Measurements from ENCODE around the gene ASB1. TPM values are rescaled to one million over a fixed set of nuclear protein-coding genes. Genes with fewer than 3 reads are reported as not detected.
"Not testable (repeated sequence)": the region's sequence is repeated elsewhere in the genome, so short reads cannot be mapped to it uniquely, and the experiment has no call there.

ASB1 gene
- polyA plus RNA-seq, 1 donor (not counting 4 experiments of a cell fraction or from before 2014, with no cell fraction given): 13.0 TPM

- Histone ChIP-seq H3K27ac (ENCODE audit: control insufficient read depth, insufficient read depth, low read length) (no peak overlapping the region), H3K9me1 (ENCODE audit: control insufficient read depth, extremely low read depth, insufficient read depth, low read length) (no peaks in the 10 kb centered on the region), H3K79me2 (ENCODE audit: control insufficient read depth, insufficient read depth, low read length) (no peaks in the 10 kb centered on the region), H3K9ac (ENCODE audit: control insufficient read depth, extremely low read depth, insufficient read depth, low read length) (no peak overlapping the region), H3K4me1 (ENCODE audit: control insufficient read depth, extremely low read depth, insufficient read depth, low read length) (peaks cover 6% of the 10 kb centered on the region), H3K4me2 (ENCODE audit: control insufficient read depth, extremely low read depth, insufficient read depth, low read depth, low read length) (no peak overlapping the region), H3K4me3 (ENCODE audit: control insufficient read depth in 2 of 3, extremely low read depth in 1 of 3, insufficient read depth in 2 of 3, low read depth in 1 of 3, low read length in 3 of 3) (no peak overlapping the region), H3K27me3 (ENCODE audit: control insufficient read depth, extremely low read depth, insufficient read depth, low read length) (no peaks in the 10 kb centered on the region), H2AFZ (ENCODE audit: control insufficient read depth, low read length) (no peak overlapping the region), H3K9me3 (ENCODE audit: control insufficient read depth, low read depth, low read length) (no peaks in the 10 kb centered on the region), H3K36me3 (ENCODE audit: control insufficient read depth in 2 of 2, extremely low read depth in 1 of 2, insufficient read depth in 2 of 2, low read length in 2 of 2) (peaks cover 0 to 7% of the 10 kb centered on the region in 2 experiments), H4K20me1 (ENCODE audit: control insufficient read depth, extremely low read depth, insufficient read depth, low read length) (no peaks in the 10 kb centered on the region)
- no peak for TF ChIP-seq EZH2 (IDR thresholded peaks at IDR 0.05; ENCODE audit: low read length)
- TF ChIP-seq, protein P1, sequence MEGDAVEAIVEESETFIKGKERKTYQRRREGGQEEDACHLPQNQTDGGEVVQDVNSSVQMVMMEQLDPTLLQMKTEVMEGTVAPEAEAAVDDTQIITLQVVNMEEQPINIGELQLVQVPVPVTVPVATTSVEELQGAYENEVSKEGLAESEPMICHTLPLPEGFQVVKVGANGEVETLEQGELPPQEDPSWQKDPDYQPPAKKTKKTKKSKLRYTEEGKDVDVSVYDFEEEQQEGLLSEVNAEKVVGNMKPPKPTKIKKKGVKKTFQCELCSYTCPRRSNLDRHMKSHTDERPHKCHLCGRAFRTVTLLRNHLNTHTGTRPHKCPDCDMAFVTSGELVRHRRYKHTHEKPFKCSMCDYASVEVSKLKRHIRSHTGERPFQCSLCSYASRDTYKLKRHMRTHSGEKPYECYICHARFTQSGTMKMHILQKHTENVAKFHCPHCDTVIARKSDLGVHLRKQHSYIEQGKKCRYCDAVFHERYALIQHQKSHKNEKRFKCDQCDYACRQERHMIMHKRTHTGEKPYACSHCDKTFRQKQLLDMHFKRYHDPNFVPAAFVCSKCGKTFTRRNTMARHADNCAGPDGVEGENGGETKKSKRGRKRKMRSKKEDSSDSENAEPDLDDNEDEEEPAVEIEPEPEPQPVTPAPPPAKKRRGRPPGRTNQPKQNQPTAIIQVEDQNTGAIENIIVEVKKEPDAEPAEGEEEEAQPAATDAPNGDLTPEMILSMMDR (optimal IDR thresholded peaks at IDR 0.05 in 1 of 3, IDR thresholded peaks at IDR 0.05 in 1 of 3, conservative IDR thresholded peaks at IDR 0.05 in 1 of 3; ENCODE audit: extremely low read depth in 1 of 3, insufficient read depth in 2 of 3, low read length in 3 of 3): no peak
- FAIRE-seq: no peak
- dilution Hi-C loops (cut with MboI; ENCODE audit: extremely low pct_ligation_motif_present, low sequenced_read_pairs): no loop called here
- no peak for DNase-seq (ENCODE audit: low read depth, low spot score)
These were observed 22.9 kb upstream of the ASB1 start for GRCh38 chr2:238403632-238404405.

DNA sequence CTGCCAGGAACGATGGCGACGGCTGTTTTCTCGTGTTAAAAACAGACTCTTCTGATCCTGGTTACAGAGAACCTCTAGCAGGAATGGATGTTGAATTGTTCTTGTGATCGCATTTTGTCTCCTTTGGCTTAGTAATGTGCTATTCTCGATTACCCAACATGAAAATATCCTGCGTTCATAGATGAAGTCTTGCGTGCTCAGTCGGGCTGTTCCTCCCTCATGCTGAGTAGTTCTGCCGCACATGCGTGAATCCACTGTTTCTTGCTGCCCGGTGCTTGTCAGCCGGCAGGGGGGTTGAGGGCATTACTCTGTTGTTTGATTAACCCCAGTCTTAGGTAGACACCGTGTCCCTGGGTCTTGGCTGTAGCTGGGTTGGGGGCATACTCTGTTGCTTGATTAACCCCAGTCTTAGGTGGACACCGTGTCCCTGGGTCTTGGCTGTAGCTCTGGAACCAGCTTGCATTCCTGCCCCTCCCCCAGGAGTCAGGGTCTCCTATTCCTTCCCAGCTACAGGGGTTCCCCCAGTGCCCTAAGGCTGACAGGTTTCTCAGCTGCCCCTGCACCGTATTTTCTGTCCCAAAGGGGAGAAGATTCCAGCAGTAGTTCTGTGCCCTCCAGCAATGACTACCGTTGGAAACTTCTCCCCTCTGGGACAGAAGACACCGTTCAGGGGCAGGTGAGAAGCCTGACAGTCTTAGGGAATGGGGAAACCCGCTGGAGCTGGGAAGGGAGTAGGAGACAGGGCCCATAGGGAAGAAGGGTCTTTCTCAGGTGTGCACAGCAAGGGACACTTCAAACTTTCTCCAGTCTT lies 22.1 kb upstream of the ASB1 start:
- peaks cover 6% of the 10 kb centered on the region for H3K4me1 ChIP-seq (ENCODE audit: control insufficient read depth, extremely low read depth, insufficient read depth, low read length)
- H3K27me3 ChIP-seq (ENCODE audit: control insufficient read depth, extremely low read depth, insufficient read depth, low read length): no peaks in the 10 kb centered on the region
- dilution Hi-C loops (cut with MboI; ENCODE audit: extremely low pct_ligation_motif_present, low sequenced_read_pairs): no loop called here
- TF ChIP-seq, protein P1 (optimal IDR thresholded peaks at IDR 0.05 in 1 of 3, IDR thresholded peaks at IDR 0.05 in 1 of 3, conservative IDR thresholded peaks at IDR 0.05 in 1 of 3; ENCODE audit: extremely low read depth in 1 of 3, insufficient read depth in 2 of 3, low read length in 3 of 3): no peak
- no peak for TF ChIP-seq EZH2 (IDR thresholded peaks at IDR 0.05; ENCODE audit: low read length)
- no peak overlapping the region for H2AFZ ChIP-seq (ENCODE audit: control insufficient read depth, low read length)
- no peaks in the 10 kb centered on the region for H3K9me1 ChIP-seq (ENCODE audit: control insufficient read depth, extremely low read depth, insufficient read depth, low read length)
- no peak overlapping the region for H3K9ac ChIP-seq (ENCODE audit: control insufficient read depth, extremely low read depth, insufficient read depth, low read length)
- H3K4me2 ChIP-seq (ENCODE audit: control insufficient read depth, extremely low read depth, insufficient read depth, low read depth, low read length): no peak overlapping the region
- H4K20me1 ChIP-seq (ENCODE audit: control insufficient read depth, extremely low read depth, insufficient read depth, low read length): no peaks in the 10 kb centered on the region
- FAIRE-seq: no peak
- H3K36me3 ChIP-seq (ENCODE audit: control insufficient read depth in 2 of 2, extremely low read depth in 1 of 2, insufficient read depth in 2 of 2, low read length in 2 of 2): peaks cover 0 to 7% of the 10 kb centered on the region in 2 experiments
- no peak for DNase-seq (ENCODE audit: low read depth, low spot score)
- no peaks in the 10 kb centered on the region for H3K79me2 ChIP-seq (ENCODE audit: control insufficient read depth, insufficient read depth, low read length)
- no peak overlapping the region for H3K27ac ChIP-seq (ENCODE audit: control insufficient read depth, insufficient read depth, low read length)
- no peak overlapping the region for H3K4me3 ChIP-seq (ENCODE audit: control insufficient read depth in 2 of 3, extremely low read depth in 1 of 3, insufficient read depth in 2 of 3, low read depth in 1 of 3, low read length in 3 of 3)
- no peaks in the 10 kb centered on the region for H3K9me3 ChIP-seq (ENCODE audit: control insufficient read depth, low read depth, low read length)

GRCh38 chr2:238405217-238405555 lies 21.5 kb upstream of the ASB1 start:
- H3K36me3 ChIP-seq (ENCODE audit: control insufficient read depth in 2 of 2, extremely low read depth in 1 of 2, insufficient read depth in 2 of 2, low read length in 2 of 2); H3K9me1 ChIP-seq (ENCODE audit: control insufficient read depth, extremely low read depth, insufficient read depth, low read length); H3K9ac ChIP-seq (ENCODE audit: control insufficient read depth, extremely low read depth, insufficient read depth, low read length); dilution Hi-C loops (cut with MboI; ENCODE audit: extremely low pct_ligation_motif_present, low sequenced_read_pairs); DNase-seq (ENCODE audit: low read depth, low spot score); H3K79me2 ChIP-seq (ENCODE audit: control insufficient read depth, insufficient read depth, low read length); H4K20me1 ChIP-seq (ENCODE audit: control insufficient read depth, extremely low read depth, insufficient read depth, low read length); H3K27ac ChIP-seq (ENCODE audit: control insufficient read depth, insufficient read depth, low read length); H3K4me3 ChIP-seq (ENCODE audit: control insufficient read depth in 2 of 3, extremely low read depth in 1 of 3, insufficient read depth in 2 of 3, low read depth in 1 of 3, low read length in 3 of 3); H3K4me2 ChIP-seq (ENCODE audit: control insufficient read depth, extremely low read depth, insufficient read depth, low read depth, low read length); H2AFZ ChIP-seq (ENCODE audit: control insufficient read depth, low read length); H3K9me3 ChIP-seq (ENCODE audit: control insufficient read depth, low read depth, low read length); H3K27me3 ChIP-seq (ENCODE audit: control insufficient read depth, extremely low read depth, insufficient read depth, low read length); FAIRE-seq; H3K4me1 ChIP-seq (ENCODE audit: control insufficient read depth, extremely low read depth, insufficient read depth, low read length): not testable (repeated sequence)

Data from keratinocyte (primary cell).